A673 (cell line): ENCODE data around the gene ZNF160.

ENCODE experiments used
- CTCF ChIP-seq: fragments of 300-800, 200-600 bp; sonication (generic); conservative IDR thresholded peaks from 2 replicates; pipeline ENCODE4 v1.5.1; 2017; ENCODE audit warnings: low read depth, mild to moderate bottlenecking, antibody characterized with exemption, low read length, moderate library complexity, mixed read lengths
- EZH2 ChIP-seq: fragments of 200-600 bp; sonication (generic); IDR thresholded peaks from 2 replicates; pipeline ENCODE4 v1.6.1; 2017; ENCODE audit warnings: borderline replicate concordance, low read depth, mild to moderate bottlenecking, mixed read lengths, antibody characterized with exemption, low read length; ENCODE audit not compliant: poor library complexity, severe bottlenecking

GRCh38 chr19:53136432-53136831 is 33.2 kb upstream of the ZNF160 start:
- TF ChIP-seq CTCF (no peak), EZH2 (no peak)
